Measurements from ENCODE around the gene BICD2.

Gene BICD2

DNA sequence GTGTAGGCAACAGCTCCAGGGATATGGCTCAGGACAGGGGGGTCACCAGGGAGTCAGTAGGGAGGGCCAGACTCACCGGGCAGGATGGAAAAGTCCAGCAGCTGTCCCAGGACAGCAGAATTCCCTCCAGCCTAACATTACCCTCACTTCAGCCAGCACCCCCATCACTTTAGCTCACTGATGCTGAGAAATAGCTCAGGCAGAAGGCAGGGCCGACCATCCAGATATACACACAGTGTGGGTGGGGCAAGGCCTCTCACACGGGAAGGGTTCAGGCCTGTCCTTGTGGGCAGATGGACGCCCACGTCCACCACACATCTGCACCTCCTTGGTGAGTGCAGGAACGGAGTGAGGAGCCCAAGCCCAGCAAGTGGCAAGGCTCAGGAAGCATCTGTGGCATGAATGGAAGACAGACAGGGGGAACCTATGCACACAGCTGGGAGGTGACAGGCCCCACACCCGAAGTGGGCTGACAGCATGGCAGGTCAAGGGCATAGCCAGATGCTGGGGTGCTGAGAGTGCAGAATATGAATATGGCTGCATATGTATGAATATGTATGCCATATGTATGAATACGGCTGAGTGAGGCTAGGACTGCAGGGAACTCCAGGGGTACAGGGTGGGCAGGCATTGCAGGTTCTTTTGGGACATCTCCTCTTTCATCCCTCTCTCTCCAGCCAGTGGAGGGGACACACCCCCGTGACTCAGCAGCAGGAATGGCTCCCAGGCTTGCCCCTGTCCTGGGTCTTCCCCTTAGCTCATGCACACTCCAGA is 17.0 kb downstream of the BICD2 start:
- no peak for DNase-seq (ENCODE audit: low read depth in 2 of 2)

DNA sequence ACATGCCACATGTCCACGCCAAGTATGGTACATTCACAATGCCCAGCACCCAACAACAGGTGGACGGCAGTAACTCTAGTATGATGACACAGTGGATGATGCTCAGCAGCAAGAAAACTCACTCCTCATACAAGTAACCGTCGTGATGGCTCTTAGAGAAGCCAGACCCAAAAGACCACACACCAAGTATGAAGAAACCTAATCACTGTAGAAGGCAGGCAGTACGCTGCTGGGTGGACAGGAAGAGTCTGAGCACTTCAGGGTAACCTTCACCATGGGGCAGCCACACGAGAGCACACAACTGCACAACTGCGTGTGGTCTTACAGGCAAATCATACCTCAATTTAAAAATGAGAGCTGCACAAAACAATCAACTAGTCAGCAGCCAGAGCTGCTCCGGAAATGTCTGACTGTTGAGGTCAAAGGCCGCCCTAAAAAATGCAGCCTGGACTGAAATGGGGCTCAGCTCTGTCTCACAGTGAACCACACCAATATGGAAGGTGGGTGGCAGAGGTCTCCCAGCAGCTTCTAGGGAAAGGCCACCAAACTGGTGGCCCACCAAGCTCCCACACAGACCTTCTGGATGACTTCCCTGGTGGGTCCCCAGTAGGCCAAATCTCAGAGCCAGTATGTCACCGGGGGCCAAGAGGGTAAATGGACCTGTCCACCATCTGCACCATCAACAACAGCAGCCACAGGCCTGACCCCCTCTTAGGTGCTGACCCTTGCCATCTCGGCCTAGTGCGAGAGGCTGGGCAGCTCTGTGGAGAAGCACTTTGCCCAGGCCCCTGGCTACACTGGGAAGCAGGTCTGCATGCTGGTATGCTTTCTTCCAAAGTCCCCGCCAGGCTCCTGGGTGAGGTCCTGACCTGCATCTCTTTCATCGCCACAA is 17.8 kb downstream of the BICD2 start:
- DNase-seq (ENCODE audit: low read depth in 2 of 2) = no peak

DNA sequence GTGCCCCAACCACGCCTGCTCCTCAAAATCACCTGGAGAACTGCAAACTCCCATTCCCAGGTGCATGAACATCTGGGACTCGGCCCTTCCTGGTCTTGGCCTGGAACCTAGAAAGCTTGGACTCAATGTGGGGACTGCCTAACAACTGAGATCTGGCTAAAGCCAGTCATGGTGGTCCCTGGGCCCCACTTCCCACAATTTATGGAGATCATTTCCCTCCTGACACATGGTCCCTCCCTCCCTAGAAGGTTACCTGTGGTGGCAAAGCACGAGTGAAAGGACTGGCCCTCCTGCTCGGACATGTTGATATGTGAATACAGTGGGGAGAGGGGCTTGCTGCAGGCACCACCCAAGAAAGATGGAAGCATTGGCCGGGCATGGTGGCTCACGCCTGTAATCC is 18.8 kb downstream of the BICD2 start:
- DNase-seq (ENCODE audit: low read depth in 2 of 2) = no peak

DNA sequence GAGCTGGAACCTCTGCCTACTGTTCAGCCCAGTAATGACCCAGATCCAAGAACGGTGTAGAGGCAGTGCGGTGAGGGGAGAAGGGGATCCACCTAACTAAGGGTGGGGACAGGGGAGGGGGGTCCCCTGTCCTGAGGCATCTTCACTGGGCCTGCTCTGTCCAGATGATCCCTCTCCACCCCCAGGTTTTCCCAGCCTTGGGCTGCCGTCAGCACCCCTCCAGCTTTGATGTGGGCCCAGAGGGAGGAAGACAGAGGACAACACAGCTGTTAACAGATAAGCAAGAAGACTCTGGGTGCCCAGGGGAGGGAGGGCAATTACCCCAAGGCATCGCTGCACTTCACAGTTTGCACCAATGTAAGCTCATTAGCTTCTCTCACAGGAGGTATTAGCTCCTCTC is 19.3 kb downstream of the BICD2 start:
- no peak for DNase-seq (ENCODE audit: low read depth in 2 of 2)

DNA sequence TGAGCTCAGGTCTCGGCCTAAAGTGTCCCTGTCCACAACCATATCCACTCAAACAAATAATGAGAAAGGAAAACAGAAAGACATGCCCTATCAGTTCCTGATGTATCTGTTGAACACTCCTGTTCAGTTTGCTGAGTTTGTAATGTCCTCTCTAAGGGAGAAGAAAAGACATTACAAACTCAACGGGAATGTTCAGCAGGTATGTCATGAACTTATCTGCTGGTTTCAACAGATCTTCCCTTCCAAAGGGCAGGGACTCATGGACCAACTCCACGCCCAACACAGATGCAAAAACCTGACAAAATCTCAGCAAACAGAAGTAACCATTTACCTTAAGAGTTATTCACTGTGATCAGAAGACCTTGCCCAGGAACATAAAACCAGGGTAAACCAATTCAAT is 23.7 kb downstream of the BICD2 start:
- DNase-seq (ENCODE audit: low read depth in 2 of 2) = no peak

DNA sequence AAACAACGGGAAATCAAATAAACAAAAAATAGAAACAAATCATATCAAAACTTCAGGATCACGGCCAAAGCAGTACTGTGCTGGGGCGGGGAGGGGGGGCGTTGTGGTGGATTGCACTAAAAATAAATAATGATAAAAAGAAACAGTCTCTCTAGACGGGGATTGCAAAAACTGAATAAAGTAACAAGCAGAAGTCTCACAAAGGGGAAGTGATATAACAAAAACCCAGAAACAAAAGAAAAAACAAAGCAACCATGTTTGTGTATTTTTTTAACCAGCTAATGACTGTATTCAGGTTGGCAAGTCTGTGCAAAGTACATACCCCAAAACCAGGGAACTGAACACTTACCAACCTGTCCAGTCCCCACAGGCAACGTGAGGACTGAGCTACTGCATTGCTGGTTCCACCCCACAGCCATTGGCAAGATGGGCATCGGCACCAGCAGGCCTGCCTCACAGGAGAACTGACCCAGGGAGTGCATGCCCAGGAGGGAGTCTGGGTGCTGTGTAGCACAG is 24.1 kb downstream of the BICD2 start:
- DNase-seq (ENCODE audit: low read depth in 2 of 2) = no peak

DNA sequence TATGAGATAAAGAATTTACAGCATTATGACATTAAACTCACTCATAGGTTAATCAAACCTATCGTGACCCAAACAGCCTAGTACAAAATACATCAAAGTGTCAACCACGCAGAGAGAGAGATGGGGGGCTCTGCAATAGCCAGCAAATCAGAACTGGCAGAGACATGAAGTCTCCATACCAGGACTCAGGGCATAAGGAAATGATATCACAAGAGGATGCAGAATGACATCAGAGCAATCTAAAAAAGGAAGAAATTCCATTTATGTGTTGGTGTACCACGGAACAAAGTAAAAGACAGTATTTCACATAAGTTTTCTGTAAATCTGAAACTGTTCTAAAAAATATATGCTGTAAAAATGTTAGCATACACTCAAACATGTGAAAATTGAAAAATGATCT is 24.6 kb downstream of the BICD2 start:
- no peak for DNase-seq (ENCODE audit: low read depth in 2 of 2)

DNA sequence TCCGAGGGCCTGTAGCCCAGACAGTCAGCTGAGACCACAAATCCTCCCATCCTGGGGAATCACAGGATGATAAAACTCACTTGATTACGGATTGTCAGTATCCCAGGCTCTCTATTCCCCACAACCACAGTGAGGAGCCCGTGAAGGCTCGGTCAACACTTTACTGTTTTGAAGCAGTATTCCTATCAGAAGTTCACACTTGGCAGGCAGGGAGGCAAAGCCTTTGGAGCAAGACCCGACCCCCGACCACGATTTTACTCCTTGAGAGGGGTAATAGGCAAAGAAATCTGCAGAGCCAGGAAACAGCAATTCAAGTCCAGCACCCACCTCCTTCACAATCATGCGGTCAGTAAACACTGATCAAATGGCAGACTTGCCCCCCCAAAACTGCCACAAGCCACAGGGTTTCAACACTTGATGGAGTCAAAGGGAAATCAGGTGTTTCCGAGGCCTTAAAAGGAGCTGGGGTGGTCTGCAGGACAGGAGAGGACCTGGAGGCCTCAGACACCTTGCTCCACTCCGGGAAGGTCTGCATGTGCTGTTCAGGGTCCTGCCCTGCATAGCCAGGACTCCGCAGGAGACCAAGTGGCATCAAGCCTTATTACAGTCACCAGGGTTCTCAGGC is 25.2 kb downstream of the BICD2 start:
- DNase-seq (ENCODE audit: low read depth in 2 of 2) = no peak

DNA sequence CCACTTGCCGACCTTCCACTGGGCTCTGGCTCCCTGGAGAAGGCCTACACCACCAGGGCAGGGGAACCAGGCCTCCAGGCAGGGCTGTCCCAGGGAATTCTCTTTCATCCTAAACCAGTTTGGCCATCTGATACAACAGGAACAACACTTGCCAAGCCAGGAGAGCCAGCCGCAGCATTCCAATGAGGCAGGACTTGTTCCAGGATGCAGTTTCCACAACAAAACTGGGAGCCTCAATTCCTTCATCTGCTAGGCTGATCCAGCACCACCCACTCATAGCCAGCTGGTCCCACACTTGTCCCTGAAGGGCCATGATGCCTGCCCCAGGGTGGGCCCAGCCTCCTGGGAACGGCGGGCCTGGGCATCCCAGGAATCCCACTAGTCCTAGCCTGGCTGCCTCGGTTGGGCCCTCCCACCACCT is 26.0 kb downstream of the BICD2 start:
- no peak for DNase-seq (ENCODE audit: low read depth in 2 of 2)

DNA sequence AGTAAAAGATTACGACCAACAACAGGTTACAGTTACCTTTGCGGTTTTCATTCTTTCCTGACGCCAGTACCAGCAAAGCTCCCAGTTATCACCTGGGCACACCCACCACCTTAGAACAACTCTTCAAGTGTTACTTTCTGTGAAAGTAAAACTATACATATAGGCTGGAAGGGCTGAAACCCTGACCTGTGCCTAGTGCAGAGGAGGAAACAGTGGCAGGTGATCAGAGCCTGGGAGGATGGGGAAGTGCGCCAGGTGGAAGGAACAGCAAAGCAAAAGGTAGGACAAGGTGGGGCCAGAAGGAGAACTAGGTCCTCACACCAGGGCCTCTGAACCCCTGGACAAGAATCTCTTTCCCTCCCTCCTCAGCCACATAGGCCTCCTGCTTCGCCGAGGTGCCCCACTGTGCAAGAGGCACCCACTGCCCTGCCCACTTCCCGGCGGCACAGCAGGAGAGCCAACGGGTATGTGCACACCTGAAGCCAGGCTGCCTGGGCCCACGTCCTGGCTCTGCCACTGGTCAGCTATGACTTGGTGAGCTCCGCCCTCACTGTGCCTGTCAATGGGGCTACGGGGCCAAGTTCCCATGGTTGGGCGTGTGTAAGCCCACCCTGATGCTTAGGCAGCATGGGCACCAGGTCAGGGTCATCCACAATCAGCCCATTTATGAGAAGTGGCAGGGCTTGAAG is 26.9 kb downstream of the BICD2 start:
- DNase-seq (ENCODE audit: low read depth in 2 of 2) = no peak

DNA sequence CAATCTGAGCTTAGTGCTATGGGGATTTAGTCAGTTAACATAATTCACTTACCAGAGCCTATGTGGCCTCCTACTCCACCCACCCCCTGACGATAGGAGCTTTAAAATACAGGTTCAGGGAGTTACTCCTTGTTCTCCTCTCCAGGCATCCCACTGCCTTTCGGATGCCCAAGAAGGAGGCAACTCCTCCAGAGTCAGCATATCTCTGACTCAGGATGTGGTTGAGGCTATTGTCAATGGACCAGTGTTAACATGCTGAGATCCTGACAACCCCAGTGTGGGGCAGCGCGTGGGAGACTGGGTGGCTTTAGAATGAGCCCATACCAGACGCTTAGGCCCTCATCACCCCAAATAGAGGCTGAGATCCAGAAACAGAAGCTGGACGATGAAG is 27.4 kb downstream of the BICD2 start:
- DNase-seq (ENCODE audit: low read depth in 2 of 2) = no peak

DNA sequence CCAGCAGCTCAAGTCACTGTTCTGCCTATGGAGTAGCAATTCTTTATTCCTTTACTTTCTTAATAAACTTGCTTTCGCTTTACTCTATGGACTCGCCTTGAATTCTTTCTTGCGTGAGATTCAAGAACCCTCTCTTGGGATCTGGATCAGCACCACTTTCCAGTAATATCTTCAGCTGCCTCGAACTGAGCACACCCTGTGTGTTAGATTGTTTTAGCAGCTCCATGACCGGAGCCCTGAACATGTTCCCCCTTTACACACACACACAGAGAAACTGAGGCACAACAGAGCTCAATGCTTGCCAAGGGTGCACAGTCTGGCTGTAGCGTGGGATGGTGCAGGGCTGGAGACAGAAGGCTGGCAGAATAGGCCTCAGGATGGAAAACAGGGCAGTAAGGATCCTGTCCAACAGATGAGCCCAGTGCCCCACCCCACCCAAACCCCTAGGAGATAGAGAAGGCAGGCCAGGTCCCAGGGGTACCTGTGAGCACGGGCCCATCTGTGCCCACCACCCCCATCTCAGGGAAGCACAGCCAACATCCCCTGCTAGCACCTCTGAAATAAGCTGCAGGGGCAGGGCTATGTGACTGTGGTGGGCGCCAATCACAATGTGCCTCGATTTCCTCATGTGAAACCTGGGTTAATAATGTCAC is 27.9 kb downstream of the BICD2 start:
- DNase-seq (ENCODE audit: low read depth in 2 of 2) = no peak

DNA sequence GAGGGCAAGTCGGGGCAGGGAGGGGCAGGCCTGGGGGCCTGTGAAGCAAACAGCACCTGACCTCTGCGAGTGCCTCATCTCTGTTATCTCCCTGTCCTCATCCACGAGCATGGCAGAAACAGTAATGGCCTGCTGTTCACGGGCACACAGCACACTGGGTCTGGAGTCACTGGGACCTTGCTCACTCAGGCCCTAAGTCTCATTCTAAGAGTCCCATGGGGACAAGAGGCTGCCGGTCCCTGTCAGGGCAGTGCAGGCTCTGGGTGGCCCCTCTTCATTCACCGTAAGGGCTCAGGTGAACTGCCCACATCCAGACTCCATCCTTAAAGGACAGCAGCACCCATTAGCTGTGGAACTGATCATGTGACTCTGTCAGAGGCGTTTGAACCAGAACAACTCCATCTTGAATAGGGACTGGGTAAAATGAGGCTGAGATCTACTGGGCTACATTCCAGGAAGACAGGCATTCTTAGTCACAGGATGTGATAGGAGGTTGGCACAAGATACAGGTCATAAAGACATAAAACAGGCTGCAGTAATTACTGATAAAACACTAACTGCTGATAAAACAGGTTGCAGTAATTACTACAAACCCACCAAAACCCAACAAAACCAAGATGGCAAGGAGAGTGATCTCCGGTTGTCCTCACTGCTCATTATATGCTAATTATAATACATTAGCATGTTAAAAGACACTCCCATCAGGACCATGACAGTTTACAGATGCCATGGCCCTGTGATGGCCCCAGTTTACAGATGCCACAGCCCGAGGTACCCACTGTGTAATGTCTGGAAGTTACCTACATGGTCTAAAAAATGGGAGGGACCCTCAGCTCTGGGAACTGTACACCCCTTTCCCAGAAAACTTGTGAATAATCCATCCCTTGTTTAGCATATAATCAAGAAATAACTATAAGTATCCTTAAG is 28.7 kb downstream of the BICD2 start:
- DNase-seq (ENCODE audit: low read depth in 2 of 2) = no peak

DNA sequence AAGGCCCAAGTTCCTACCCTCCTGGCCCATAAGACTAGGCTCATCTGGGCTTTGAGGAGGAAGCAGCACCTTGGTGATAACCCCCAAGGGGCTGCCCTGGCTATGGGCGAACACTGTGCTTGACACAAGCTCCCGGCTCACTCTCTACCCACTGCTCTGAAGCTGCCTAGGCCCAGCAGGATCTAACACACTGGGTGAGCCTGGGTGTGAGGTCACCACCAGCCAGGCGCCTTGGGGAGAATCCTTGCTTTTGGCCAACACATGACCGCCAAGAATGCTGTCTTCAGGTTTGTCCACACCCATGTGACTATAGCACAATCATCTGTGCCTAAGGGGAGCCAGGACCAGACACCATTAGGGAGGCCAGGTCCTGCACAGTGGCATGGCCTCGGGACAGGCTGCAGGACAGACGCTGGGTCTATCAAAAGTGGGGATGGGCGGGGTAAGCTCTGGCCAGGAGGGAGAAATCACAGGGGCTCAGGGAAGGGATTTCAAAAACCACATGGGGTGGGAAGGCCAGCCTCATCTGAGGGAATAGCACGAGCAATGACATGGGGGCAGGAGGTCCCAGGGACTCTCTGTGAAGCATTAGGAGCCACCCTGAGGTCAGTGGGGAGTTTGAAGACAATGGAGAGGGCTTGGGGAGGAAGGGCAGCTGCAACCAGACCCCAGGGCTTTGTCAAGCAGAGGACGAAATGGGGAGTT is 29.6 kb downstream of the BICD2 start:
- no peak for DNase-seq (ENCODE audit: low read depth in 2 of 2)

DNA sequence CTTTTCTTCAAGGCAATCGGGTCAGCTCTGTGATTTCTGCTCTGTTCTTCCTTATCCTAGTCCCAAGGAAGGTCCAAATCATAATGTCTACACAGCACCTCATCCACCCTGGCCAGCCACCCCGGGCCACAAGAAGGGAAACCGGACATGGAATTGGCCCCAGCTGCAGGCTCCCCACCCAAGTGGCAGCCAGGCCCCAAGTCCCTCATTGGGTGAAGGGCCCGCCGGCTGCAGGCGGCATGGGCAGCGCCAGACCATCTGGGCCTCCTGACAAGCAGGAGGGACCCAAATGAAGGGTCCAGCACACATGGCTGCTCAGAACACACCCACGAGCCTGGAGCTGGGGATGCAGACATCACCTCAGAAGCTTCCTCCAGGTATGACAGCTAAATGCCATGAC is 33.7 kb downstream of the BICD2 start:
- DNase-seq (ENCODE audit: low read depth in 2 of 2) = no peak

DNA sequence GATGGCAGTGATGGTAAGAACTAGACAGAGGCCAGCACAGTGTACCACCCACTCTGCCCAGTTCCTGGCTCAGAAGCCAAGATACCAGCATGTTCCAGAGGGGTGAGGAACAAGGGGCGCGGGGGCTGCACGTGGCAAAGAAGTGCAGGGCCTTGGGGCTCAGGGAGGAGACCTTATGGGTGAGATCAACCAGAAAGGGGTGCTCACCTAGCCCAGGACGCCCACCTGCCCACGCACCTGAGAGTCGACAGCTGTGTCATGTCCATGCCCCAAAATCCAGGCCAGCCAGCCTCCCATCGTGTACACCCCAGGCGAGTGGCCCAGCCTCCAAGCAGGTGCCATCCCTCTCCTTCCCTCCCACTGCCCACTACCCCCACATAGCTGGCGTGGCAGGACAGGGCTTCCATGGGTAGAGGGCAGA is 34.9 kb downstream of the BICD2 start:
- no peak for DNase-seq (ENCODE audit: low read depth in 2 of 2)

DNA sequence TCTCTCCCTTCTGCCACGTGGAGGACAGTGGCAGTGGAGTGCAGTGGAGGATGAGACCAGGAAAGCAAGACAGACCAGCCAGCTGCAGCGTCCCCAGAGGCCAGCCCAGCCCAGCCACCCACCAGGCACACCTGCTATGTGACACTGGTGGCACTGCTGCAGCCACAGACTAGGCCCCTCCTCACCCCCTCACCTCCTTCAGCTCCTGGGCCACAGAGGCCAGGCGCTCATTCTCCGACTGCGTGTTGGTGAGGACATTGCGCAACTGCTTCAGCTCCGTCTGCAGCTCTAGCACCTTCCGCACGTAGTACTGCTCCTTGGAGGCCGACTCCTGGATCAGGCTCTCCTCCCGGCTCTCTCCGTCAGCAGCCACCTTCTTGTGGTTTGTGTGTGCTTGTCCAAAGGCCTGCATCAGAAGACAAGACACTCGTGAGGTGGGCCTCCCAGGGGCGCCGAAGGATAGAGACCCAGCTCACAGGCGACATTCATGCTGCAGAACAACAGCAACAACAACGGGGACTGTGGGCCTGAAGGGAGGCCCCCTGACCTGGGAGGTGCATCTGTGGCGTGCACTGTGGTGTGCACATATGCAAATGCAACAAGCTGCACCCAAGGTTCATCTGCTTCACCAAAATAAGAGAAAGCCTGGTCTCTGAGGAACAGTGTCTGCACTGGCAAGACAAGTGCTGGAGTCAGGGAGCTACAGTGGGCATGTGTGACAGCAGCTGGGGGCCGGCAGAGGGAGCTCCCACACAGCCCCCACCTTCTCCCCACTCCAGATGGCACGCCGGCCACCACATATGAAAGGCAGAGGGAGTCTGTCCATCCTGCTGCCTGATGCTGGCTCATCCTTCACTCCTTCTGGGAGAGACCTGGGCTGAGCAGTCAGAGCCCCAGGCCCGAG is 35.5 kb downstream of the BICD2 start:
- DNase-seq (ENCODE audit: low read depth in 2 of 2) = no peak
